Stimulated activated CD8-positive, alpha-beta memory T cell treated with anti-CD3 and anti-CD28 coated beads, Interleukin-4, amount 100 ng/mL, for 48 hours (primary cell): ENCODE results near the gene F2.

Source experiments
- DNase-seq: peaks from one replicate; pipeline ENCODE4 v3.0.0-alpha.2; 2020

Gene F2

GRCh38 chr11:46718155-46719019, 626 bp upstream of the F2 start:
- no peak for DNase-seq

GRCh38 chr11:46719543-46720218, 668 bp downstream of the F2 start:
- DNase-seq = no peak

- DNase-seq = no peak
These were observed 2.3 kb downstream of the F2 start for GRCh38 chr11:46721286-46721685.

DNA sequence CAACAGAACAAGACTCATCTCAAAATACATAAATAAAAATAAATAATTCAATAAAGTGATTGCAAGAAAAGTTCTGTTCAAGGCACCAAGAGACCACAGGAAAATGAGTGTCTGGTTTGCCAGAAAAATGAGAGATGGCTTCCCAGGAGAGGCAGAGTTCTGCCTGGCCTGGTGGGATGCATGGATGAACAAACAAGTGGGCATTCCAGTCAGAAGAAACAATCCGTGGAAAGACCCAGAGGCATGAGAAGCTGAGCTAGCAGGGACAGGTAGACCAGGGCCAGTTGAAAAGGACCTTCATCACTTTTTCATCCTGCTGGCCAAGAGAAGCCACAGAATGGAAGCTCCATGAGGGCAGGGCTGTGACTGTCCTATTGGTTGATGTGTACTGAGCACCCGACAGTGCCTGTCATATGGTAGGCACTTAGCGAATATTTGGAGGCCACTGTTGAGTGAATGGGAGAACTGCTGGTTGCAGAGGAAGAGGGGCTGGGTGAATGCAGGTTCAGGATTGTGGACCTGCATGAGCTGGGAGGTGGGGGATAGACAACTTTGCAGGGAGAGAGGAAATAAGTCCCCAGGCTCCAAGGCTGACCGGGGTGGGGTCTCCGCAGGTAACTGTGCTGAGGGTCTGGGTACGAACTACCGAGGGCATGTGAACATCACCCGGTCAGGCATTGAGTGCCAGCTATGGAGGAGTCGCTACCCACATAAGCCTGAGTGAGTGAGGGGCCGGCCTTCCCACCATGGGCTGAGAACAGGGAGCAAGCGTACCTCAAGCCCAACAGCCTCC, 3.7 kb downstream of the F2 start:
- no peak for DNase-seq

GRCh38 chr11:46723359-46723680, 4.3 kb downstream of the F2 start:
- no peak for DNase-seq

GRCh38 chr11:46724088-46724487, 5.1 kb downstream of the F2 start:
- no peak for DNase-seq

GRCh38 chr11:46725338-46726205, 6.6 kb downstream of the F2 start:
- DNase-seq = no peak

- no peak for DNase-seq
These were observed 7.3 kb downstream of the F2 start for GRCh38 chr11:46726206-46726862.

GRCh38 chr11:46727952-46728658, 9.1 kb downstream of the F2 start:
- no peak for DNase-seq

DNA sequence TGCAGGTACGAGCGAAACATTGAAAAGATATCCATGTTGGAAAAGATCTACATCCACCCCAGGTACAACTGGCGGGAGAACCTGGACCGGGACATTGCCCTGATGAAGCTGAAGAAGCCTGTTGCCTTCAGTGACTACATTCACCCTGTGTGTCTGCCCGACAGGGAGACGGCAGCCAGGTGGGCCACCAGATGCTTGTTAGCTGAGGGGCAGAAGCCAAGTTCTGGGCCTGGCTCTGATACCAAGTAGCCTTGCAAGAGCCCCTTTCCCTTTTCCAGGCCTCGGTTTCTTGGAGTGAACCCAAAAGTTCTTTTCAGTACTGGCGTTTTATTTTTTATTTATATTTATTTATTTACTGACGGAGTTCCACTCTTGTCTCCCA, 9.6 kb downstream of the F2 start:
- no peak for DNase-seq

- DNase-seq = no peak
These were observed 10.4 kb downstream of the F2 start for GRCh38 chr11:46729110-46730027.

DNA sequence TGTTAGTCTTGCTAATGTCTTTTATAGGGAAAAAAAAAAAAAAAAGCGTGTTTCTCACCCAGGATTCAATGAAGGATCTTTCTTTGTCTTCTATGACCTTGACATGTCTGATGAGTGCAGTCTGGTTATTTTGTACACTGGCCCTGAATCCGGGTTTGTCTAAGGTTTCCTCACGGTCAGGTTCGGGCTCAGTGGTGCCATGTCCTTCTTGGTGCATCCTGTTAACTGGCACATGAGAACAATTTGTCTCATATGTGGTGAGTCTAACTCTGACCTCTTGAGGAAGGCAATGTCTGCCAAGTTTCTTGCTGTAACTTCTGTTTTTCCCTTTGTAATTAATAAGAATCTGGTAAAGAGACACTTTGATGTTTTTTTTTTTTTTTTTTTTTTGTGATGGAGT, 12.5 kb downstream of the F2 start:
- no peak for DNase-seq

- no peak for DNase-seq
These were observed 14.2 kb downstream of the F2 start for GRCh38 chr11:46733234-46733633.

GRCh38 chr11:46736146-46736545, 17.1 kb downstream of the F2 start:
- no peak for DNase-seq

GRCh38 chr11:46736615-46737014, 17.6 kb downstream of the F2 start:
- DNase-seq = no peak

DNA sequence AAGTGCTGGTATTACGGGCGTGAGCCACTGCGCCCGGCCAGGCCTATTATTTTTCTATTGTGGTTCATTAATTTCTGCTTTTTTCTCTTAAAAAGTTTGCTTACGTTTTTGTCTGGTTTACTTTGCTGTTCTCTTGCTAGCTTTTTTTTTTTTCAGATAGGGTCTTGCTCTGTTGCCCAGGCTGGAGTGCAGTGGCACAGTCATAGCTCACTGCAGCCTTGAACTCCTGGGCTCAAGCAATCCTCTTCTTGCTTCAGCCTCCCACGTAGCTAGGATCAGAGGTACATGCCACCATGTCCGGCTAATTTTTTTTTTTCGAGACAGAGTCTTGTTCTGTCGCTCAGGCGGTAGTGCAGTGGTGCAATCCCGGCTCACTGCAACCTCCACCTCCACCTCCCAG, 18.7 kb downstream of the F2 start:
- no peak for DNase-seq

GRCh38 chr11:46738887-46739286, 19.9 kb downstream of the F2 start:
- no peak for DNase-seq

GRCh38 chr11:46741600-46742484, 22.8 kb downstream of the F2 start:
- no peak for DNase-seq

DNA sequence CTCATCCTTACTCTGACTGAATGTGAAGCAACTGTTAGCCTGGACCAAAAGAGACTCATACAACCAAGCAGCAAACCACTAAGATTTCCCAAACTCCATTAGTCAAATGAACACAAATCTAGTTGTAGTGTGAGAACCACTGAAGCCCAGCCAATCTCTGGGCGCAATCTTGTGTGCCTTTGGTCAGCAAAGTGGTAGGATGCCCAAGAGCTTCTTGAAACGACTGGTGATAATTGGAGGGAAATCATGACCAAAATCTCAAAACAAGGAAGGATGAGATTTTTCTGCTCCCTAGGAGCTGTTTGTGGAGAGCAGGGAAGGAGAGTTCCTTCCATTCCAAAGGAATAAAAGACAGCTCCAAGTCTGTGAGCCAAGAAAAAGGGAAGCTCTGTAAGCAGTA, 24.0 kb downstream of the F2 start:
- no peak for DNase-seq
